HG03039 (cell line): ENCODE data around the gene MSX1.

Experiments used
- ATAC-seq: cut with Tn5 transposase; IDR thresholded peaks from one replicate; pipeline ENCODE4 v1.9.1; 2021; ENCODE audit warnings: mild to moderate bottlenecking, moderate library complexity; ENCODE audit not compliant: unreplicated experiment

Gene MSX1

DNA sequence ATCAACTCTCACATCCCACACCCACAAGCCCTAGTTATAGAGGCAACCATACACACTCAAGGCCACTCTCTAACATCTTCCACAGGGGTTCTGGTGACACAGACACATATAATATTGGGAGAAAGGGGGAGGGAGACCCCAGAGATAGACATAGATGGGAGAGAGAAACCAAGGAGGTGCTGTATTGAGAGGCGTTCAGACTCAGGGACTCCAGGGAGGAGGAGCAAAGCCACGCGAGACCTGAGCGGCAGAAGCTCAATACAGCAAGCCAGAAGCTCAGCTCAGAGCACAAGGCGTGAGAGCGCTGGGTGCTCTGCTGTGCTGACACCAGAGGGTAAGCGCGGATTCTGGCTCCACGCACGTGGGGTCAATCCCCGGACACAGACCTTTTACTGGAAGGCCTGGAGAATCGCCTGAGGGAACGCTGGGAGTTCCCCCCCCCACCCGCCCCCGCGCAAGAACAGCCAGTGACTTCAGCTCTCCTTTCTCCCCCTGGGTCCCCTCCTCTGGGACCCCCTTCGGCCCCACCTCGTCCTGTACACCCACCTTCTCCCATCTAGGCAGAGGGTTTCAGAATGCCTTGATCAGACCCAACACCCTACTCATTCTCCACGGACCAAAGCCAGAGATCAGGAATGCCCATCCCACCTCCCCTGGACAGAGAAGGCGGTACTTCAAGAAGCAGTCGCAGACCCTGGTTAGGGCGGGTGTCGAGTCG is 8.7 kb downstream of the MSX1 start:
- ATAC-seq, result no peak

DNA sequence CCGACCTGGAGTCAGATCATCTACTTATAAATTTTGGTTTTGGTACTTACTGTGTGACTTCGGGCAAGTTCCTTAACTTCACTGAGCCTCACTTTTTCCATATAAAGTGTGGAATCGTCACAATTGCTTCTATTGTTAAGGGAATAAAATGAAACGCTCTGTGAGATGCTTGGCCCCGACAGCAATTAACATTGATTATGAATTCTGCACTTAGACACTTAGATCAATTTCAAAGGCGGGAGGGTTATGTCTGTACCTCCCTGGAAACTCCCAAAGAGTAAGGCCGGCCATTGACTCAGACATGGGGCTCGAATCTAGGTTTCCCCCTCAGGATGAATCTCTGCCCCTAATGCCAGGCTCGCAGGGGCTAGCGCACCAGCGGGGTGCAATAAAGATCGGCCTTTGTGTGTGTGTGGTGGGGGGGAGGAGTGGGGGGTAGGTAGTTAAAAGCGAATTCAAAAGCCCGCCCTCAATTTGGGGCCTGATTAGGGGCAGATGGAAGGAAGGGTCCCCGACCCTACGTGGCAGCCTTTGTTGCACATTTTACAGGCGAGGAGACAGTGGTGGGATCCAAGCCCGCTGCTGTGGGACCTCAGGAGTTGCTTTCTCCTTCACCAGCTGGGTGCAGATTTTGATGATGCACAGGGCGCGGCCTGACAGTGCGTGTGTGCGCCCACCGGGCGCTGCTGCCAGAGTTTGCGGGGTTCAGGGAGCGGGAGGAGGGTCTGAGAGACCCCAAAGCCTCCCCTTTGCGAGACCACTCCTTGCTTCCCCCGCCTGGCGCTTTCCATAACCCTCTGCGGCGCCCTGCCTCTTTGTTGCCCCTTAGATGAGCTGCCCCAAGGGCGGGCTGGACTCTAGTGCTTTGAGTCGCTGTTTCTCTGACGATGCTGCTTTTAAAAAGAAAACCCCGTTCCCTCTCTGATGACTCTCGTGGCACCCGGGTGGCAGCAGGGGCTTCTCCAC is 9.6 kb downstream of the MSX1 start:
- no peak for ATAC-seq

DNA sequence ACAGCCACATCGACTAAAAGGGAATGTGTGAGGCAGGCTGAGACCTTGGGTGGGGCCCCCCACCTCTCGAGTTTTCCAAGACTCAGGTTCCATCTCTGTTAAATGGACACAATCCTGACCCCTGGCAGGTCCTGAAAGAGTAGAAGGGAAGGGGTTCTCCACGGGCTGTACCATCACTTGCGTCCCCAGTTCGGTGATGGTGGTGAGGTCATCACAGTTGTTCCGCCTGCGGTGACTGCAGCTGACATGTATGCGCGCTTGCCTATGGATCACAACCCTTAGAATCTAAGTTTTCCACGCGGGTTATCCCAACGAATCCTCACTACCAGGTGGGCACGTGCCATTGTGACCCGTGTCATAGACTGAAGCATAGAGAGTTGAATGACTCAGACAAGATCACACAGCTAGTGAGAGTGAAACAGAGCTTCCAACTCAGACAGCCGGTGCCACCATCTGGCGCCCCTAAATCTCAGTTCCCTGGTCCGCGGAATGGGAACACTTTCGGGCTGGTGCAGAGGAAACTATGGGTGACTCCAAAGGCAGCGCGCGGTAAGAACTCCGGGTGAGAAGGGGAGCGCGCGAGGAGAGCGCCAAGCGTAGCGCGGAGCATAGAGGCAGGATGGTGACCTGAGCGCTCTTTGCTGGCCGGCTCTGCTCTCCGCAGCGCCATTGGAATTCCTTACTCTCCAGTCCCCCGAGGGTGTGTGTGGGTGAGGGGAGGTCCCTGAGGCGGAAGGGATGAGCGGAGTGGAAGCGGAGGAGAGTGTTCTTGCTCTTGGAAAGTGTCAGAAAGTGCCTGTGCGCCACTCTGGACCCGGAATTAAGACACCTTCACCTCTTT is 10.5 kb downstream of the MSX1 start:
- no peak for ATAC-seq

DNA sequence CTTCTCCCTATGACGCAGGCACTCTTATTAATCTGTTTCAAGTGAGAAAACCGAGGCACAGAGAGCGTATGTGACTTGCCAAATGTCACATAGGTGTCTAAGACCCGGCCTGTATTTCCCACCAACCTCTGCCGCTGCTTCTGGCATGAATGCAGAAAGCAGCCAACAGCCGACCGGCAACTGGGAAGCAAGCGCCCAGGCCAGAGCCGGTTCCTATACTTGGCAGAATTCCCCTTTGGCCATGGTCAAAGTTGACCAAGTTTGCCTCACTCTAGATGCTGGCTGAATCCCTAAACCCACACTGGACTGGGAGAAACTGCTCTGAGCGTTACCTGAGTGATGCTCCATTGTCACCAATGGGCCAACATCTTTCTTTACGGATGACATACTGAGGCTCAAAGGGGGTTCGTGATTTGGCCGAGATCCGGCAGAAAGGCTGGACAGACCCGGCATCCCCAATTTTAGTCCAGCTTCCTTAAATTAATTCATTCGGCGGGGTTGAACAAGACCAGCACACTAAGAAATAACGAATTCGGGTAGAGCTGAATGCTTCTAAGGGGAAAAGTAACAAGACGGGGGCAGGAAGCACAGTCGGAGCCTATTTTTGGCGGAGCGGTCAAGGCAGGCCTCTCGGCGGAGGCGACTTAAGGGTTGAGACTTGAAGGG is 11.2 kb downstream of the MSX1 start:
- ATAC-seq, result no peak

DNA sequence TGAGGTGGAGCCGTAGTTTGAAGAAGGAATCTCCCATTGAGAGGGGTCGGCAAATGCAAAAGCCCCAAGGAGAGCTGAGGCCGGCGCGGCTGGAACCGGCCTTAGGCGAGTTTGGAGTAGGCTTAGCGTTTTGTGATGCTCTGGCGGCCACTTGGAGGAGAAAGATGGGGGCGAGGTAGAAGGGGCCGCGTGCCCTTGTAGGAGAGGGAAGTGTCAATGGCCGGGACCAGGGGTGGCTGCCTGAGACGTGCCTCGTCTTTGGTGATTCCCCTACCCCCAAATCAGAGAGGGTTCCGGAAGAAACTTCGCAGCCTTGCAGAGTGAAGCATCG is 11.7 kb downstream of the MSX1 start:
- ATAC-seq, result no peak

DNA sequence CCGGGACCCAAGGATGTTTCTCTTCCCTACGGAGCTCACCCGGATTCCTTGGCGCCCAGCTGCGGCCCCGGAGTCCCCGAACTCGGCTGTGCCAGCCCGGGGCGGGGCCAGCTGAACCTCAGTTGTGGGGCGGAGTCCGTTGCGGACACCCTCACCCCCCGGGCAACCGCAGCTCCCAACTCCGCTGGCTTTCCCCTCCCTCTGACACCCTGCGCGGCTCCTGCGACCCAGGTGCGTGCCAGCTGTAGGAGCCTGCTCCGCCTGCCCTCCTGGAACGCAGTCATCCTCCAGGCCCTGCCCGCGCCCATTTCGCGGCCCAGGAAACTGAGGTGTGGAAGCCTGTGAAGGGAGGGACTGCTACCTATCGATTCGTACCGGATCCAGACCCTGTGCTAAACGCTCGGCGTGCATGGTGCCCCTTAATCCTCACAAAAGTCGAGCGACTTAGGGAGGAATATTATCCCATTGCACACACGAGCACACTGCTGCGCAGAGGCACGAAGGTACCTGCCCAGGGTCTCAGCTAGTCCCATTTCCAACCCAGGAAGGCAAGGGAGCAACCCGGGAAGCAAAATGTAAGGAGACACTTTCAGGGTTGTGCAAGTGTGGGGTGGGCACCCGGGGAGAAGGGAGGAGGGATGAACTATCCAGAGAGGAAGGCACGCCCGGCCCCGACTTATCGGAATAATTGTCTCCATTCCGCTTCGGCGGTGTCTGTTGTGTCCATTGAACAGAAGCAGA is 12.3 kb downstream of the MSX1 start:
- ATAC-seq, result no peak

DNA sequence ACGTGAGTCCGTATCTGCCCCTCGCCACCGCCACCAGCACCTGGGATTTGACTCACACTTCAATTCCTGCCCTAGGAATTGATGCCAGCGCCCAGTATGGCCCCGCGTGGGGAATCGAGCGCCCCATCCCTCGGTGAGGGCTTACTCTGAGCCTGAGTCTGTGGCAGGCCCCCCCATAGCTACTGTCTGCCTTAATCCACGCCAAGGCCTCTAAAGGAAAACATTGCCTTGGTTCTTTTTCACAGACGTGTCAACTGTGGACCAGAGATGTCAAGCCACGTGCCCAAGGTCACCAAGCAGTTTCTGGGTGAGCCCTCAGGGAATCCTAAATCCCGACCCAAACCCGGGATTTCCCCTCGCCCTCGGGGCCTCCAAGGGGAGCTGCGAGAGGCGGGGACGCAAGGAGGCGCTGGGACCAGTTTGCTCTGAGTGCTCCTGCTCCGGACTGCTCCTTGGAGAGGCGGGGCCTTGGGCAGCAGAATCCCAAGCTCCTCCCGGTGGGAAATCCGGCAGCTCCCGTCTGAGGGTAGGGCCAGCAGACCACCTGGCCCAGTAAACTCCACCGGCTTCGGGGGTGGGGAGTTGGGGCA is 12.9 kb downstream of the MSX1 start:
- no peak for ATAC-seq

DNA sequence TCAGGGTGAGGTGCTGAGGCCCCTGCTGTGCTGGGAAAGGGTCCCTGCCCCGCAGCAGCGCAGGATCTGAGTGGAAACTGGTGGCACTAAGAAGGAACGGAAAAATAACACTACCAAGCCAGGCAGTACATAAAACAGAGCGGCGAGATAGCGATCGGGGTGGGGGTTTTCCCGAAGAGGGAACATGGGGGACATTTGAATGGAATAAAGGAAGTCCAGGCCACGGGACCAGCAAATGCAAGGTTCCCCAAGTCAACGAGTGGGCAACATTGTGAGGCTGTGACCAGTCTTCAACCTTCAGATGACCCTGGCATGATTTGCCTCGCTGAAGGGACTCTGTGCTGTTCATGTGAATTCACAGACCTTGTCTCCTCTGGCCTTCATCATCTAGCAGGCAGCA is 13.7 kb downstream of the MSX1 start:
- no peak for ATAC-seq

DNA sequence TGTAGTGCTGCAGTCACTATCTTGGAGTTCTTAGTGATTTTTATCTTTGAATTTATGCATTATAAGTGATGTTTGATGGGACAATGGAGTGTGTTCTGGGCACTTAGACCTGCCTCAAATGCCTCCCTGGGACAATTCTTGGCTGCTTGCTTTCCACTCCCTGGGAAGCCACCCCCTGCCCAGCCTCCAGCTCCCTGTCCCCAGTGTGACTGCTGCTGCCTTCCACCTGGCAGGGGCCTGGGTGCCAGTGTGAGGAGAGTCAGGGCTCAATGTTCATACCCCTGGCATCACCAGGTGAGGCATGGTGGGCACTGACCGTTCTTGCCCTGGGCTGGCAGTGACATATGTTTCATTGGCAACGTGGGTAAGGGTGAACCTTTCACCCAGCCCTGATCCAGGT is 14.8 kb downstream of the MSX1 start:
- ATAC-seq, result no peak

DNA sequence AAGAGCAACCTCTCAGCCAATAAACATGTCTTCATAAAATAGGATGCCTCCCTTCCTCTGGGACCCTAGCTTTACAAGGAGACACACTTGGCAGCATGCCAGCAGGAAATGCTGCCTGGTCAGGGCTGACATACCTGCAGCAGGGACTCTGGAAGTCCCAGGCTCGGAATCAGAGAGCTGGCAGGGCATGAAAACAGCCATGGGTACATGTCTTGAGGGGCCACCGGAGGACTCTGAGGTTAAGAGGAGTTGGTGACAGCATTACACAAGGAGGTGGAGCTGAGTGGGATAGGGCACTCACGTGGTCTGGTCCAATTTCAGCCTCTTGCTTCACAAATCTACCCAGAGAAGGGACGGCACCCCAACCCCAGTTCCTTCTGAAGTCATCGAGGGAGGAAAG is 15.7 kb downstream of the MSX1 start:
- no peak for ATAC-seq

DNA sequence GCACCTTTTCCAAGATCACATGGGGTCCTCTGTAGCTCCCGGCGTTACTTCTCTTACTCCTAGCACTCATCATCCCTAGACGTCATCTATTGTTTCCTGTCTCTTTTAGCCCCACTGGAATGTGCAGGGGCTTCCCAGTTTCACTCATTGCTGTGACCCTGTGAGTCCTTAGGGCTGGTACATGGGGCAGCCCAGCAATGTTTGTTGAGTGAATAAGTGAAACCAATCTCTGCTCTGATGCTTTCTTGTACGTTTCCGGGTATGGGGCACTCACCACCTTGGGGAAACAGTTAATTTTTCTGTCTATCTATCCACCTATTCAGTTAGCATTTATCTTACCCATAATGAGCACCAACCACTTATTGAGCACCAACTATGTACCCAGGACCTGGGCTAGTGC is 16.1 kb downstream of the MSX1 start:
- ATAC-seq, result no peak

DNA sequence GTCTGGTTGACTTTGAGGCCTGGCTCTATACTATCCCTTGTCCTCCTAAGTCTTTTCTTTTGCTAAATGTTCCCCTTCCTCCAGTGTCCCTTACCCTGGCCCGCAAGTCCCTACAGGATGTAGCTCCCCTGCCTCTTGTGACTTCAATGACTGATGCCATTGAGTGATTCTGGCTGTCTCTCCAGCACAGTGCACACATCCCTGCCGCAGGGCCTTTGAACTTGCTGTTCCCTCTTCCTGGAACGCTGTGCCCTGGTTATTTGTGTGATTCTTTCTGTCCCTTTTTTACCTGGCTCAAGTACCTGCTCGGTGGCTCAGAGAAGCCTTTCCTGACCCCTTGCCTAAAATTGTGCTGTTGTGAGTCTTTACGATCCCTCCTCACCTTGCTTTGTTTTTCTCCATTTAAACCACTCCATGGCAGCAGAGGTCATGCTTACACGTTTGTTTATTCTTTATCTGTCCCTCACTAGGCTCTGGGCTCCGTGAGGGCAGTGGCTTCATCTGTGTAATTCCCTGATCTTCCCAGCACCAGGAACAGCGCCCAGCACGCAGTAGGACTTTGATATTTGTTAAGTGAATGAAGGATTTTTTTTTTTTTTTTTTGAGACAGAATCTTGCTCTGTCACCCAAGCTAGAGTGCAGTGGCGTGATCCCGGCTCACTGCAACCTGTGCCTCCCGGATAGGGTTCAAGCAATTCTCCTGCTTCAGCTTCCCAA is 17.6 kb downstream of the MSX1 start:
- ATAC-seq, result no peak

DNA sequence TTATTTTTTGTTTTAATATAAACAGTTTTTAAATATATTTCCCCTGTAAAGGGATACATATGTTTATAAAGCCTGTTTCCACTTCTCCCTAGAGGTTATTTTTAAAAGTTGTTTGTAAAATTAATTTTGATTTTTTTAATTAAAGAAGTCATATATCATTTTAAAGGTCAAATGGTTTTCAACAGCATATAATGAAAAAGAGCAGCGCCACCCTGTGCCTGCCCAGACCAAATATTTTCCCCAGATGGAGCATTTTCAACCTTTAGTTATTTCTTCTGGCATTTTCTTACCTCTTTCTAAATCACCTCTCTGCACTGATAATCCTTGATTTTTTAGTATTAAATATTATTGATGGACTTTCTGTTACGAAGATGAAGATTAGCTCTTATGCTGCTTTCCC is 21.0 kb downstream of the MSX1 start:
- ATAC-seq, result no peak

DNA sequence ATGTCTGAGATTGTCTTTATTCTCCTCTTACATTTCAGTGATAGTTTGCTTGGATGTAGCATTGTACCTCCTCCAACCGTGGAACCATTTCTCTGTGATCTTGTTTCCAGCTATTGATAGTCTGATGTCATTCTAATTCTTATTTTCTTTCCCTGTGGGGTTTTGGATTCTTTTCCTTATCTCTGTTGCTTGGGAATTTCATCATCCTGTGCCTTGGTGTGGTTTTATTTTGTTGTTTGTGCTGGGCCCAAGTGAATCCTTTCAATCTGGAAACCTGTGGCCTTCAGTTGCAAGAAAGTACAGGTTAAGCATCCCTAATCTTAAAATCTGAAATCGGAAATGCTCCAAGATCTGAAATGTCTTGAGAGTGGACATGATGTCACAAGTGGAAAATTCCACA is 22.0 kb downstream of the MSX1 start:
- ATAC-seq, result no peak

DNA sequence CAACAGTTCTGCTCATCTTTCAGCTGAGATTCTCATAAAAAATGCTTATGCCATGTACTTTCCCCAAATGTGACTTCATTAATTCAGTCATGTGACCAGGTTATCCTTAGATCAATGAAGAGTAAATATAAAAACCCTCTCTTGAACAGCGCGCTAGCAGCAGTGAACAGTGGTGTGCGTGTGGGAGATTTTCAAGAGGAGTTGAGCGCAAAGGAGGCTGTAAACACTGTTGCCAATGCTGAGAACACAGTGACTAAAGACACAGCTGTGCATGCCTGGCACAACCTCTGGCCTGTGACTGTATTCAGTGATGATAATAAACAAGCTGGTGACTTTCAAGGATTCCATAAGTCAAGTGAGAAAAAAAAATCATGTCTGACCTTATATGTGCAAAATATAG is 25.1 kb downstream of the MSX1 start:
- ATAC-seq, result no peak

DNA sequence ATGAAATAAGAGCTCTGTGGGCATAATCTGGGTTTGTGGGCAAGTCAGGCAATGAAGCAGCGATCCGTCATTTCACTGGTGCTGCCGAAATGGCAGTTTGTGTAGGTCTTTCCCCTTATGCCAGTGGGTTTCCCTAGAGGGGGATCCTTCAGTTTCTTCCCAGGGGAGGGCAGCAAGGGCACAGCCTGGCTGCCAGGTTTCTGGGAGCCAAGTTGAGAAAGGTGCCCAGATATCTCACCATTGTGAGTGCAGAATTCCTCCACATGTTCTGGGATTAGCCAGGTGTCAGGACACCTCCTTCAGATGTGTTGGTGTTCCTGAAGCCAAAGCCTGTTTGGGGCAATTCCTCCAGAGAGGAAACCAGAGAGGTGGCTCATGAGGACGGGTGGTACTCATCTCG is 28.0 kb downstream of the MSX1 start:
- ATAC-seq, result no peak

DNA sequence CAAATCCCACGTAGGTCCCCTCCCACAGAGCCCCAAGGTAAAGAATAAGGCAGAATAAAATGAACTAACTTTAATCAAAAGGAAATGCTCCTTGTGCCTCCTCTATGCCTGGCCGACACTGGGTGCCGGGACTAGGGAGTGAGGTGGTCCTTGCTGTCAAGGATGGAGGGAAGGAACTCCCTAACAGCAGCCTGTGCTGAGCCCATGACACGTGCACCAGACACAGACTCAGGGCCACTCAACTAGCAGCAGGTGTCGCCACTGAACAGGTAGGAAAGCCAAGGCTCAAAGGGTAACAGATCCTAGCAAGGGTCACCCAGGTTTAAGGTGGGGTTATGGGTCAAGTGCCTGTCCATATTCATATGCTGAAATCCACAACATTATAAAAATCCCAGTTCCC is 29.2 kb downstream of the MSX1 start:
- ATAC-seq, result no peak

DNA sequence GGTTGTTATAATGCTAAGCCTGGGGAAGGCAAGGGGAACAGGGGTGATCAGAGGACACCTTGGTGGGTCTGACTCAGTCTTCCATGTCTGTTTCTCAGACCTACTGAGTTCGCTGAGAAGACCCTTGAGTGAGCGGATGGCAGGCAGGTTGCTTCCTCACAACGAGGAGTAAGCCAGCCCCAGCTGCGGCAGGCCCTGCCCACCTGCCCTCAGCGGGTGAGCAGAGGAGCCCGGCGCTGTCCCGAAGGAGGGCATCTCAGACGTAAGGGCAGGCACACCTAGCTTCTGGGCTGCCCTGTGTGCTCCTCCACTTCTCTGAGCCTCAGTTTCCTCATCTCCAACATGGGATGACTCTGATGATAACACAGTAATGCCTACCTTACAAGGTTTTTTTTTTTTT is 30.3 kb downstream of the MSX1 start:
- no peak for ATAC-seq

DNA sequence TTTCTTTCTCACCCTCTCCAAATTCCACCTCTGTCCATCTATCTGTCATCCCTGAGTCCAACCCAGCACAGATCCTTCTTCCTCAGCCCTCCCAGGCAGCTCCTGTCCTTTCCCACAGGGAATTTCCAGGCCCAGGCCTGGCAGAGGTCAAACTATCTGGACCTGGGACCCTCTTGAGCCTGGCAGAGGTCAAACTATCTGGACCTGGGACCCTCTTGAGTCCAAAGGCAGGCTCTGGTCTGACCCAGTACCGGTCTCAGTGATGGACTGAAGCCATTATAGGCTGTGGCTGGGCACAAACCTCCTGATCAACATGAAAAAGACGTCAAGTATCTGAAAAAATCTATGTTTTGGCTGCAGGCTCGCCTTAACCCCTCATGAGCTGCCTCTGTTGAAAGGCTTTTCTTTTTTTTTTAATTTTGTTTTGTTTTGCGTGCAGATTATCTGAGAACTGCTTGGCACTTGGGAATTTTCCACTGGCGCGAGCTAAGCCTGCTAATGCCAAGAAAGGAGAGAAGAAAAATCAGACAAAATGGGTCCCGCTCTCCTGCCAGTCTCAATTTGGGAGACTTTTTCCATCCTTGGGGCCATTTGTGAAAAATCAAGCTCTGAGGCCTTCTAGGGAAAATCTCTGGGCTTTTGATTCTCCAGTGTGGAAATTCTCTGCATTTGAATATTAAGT is 31.2 kb downstream of the MSX1 start:
- ATAC-seq, result no peak
